Right lobe of liver (tissue), 6 donors: ENCODE measurements around the gene ITGA8. TPM values are rescaled to one million over a fixed set of nuclear protein-coding genes. Genes with fewer than 3 reads are reported as not detected.

ENCODE experiments used
- ATAC-seq, 4 donors: fragments of 200-7000 bp; cut with Tn5 transposase; one replicate each; pipeline ENCODE4 v1.9.1; 2020; ENCODE audit warnings: mild to moderate bottlenecking in 4 of 4, moderate library complexity in 4 of 4
- DNase-seq, 3 donors: peaks; one replicate each; pipeline ENCODE4 v3.0.0-alpha.2; 2020
- H3K27ac ChIP-seq, 3 donors: fragments of 200-600 bp; one replicate each; pipeline ENCODE4 v1.8.0; 2022
- H3K27me3 ChIP-seq, 2 donors: fragments of 200-600 bp; one replicate each; pipeline ENCODE4 v1.8.0; 2022
- H3K36me3 ChIP-seq, 4 donors: fragments of 200-600 bp; sonication (generic) in 1 of 4; one replicate each; pipeline versions ENCODE4 v1.5.1 to v1.8.0; 2017 to 2022; ENCODE audit warnings: control low read depth in 1 of 4
- H3K4me1 ChIP-seq, 4 donors: fragments of 200-600 bp; sonication (generic) in 1 of 4; one replicate each; pipeline versions ENCODE4 v1.5.1 to v1.8.0; 2017 to 2022; ENCODE audit warnings: control low read depth in 1 of 4
- H3K4me3 ChIP-seq, 3 donors: fragments of 200-600 bp; one replicate each; pipeline ENCODE4 v1.8.0; 2022
- H3K9me3 ChIP-seq, 4 donors: fragments of 200-600 bp; sonication (generic) in 1 of 4; one replicate each; pipeline versions ENCODE4 v1.5.1 to v1.8.0; 2017 to 2022; ENCODE audit warnings: control low read depth in 1 of 4
- CTCF ChIP-seq, 4 donors: fragments of 200-600 bp in 3 of 4; fragments of 450-650 bp in 1 of 4; IDR thresholded peaks; one replicate each; pipeline versions ENCODE4 v1.5.1 to v1.8.0; 2016 to 2022; ENCODE audit warnings: antibody characterized with exemption in 4 of 4, mild to moderate bottlenecking in 2 of 4
- POLR2A ChIP-seq: fragments of 450-650 bp; IDR thresholded peaks from one replicate; pipeline ENCODE4 v1.6.1; 2017; ENCODE audit warnings: antibody characterized with exemption, mild to moderate bottlenecking
- WGBS: methylation state at CpG from one replicate; pipeline ENCODE4 v1.1.6; 2018; ENCODE audit warnings: low coverage, low lambda C conversion rate; ENCODE audit not compliant: insufficient coverage; ENCODE audit errors: missing lambda C conversion rate; 5-methylcytosine and 5-hydroxymethylcytosine counted together
- intact Hi-C, 2 donors: fragments of 100-400 bp; cut with DNase I; formaldehyde crosslinking; loops; one replicate each; pipeline versions ENCODE4 v1.11.2 to v1.14.1; 2022
- total RNA-seq, 6 experiments: library from RNA; depleted of rRNA in 2 of 6; stranded (reverse); fragments of >200 nt in 2 of 6; fragmentation: NEBNext Ultra II Directional in 3 of 6; extraction: Animal tissue kit (Norgen Biotek cat#: 25700) in 3 of 6; gene quantifications; one replicate each; pipeline versions ENCODE4 v1.1.0 to v1.2.4, GENCODE V29; 2016 to 2023
- donor health status: DM: no; HTN: yes; CAD: no.
- donor health status: DM: no; HTN: no; CAD: no.
- donor health status: DM: no; HTN: no; CAD: no.
- donor health status: DM: no; HTN: yes; CAD: no.
- donor health status: DM: no; HTN: yes; CAD: no.

ITGA8 gene
- total RNA-seq, 6 experiments from 2014 or later, result 0.18 to 0.80 (median 0.36) TPM

- no peaks in the 10 kb centered on the region for H3K36me3 ChIP-seq
- H3K27ac ChIP-seq, result no peak overlapping the region
- no peaks in the 10 kb centered on the region for H3K4me1 ChIP-seq
- H3K4me3 ChIP-seq, result no peak overlapping the region
- ATAC-seq (no peak), DNase-seq (no peak)
- no peaks in the 10 kb centered on the region for H3K9me3 ChIP-seq
- intact Hi-C loops, result loop anchor here in 1 of 2 donors (10.0 kb wide), 1 partner anchor 295 kb away; no protein-coding TSS in a partner anchor
- H3K27me3 ChIP-seq, result no peaks in the 10 kb centered on the region
- WGBS, result 58% methylated on average over 6 of the region's 7 CpGs
- TF ChIP-seq POLR2A, result no peak
- TF ChIP-seq CTCF (IDR thresholded peaks at IDR 0.05), result no peak
These were observed 10.2 kb upstream of the ITGA8 start for GRCh38 chr10:15729890-15730289.

DNA sequence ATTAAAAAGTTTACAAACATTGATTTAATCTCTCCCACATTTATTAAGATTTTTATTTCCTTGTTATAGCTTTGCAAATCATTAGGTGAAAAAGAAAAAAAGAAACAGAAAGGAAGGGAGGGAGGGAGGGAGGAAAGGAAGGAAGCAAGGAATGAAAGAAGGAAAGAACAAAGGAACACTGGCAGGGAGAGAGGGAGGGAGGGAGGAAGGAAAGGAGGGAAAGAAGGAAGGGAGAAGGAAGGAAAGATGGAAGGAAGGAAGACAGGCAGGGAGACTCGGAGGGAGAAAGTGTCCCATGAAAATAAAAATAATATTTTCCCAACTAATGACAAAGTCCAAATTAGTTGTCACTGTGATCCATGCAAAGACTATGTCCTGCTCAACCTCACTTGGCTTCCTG, 6.3 kb upstream of the ITGA8 start:
- ATAC-seq (no peak), DNase-seq (no peak)
- Histone ChIP-seq H3K27ac (no peak overlapping the region), H3K27me3 (no peaks in the 10 kb centered on the region), H3K36me3 (no peaks in the 10 kb centered on the region), H3K4me1 (no peaks in the 10 kb centered on the region), H3K4me3 (no peak overlapping the region), H3K9me3 (no peaks in the 10 kb centered on the region)
- intact Hi-C loops, result loop anchor here in 1 of 2 donors (10.0 kb wide), 1 partner anchor 291 kb away; no protein-coding TSS in a partner anchor
- TF ChIP-seq CTCF (IDR thresholded peaks at IDR 0.05), result no peak
- no peak for TF ChIP-seq POLR2A
- 44% methylated on average over 1 of the region's 1 CpG for WGBS

DNA sequence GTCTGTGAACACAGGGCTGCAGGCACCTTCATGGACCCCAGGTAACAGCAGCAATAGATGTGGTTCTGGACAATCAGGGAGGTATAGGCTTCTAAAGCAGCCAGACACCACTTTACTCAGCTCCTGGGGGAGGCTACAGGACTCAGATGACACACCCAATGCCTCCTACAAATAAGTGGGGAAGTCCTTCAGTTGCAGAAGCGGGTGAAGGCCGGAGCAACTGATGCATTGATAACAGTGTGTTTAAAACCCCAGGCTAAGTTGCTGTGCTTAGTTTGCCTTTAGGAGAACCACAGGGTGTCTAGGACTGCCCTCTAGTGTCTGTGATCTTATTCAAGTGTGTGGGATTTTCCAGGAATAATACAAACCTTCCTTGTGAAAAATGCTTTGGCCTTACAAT, 5.9 kb upstream of the ITGA8 start:
- no peaks in the 10 kb centered on the region for H3K9me3 ChIP-seq
- peak; percentile 39 to 58 (median 49) for TF ChIP-seq CTCF (IDR thresholded peaks at IDR 0.05)
- TF ChIP-seq POLR2A, result no peak
- no peaks in the 10 kb centered on the region for H3K36me3 ChIP-seq
- no peaks in the 10 kb centered on the region for H3K27me3 ChIP-seq
- H3K4me3 ChIP-seq, result no peak overlapping the region
- DNase-seq, result no peak
- intact Hi-C loops, result loop anchor here in 1 of 2 donors (10.0 kb wide), 1 partner anchor 291 kb away; no protein-coding TSS in a partner anchor
- peak; percentile 65 to 80 (median 74) for ATAC-seq
- no peak overlapping the region for H3K27ac ChIP-seq
- 15% methylated on average over 2 of the region's 2 CpGs for WGBS
- H3K4me1 ChIP-seq, result no peaks in the 10 kb centered on the region

- no peak for ATAC-seq
- 51% methylated on average over 2 of the region's 2 CpGs for WGBS
- Histone ChIP-seq H3K4me1 (no peaks in the 10 kb centered on the region), H3K9me3 (no peaks in the 10 kb centered on the region), H3K27me3 (no peaks in the 10 kb centered on the region), H3K27ac (no peak overlapping the region), H3K4me3 (no peak overlapping the region), H3K36me3 (no peaks in the 10 kb centered on the region)
- TF ChIP-seq POLR2A, result no peak
- TF ChIP-seq CTCF (IDR thresholded peaks at IDR 0.05), result no peak
- no peak for DNase-seq
- intact Hi-C loops, result loop anchor here (5.0 to 10.0 kb wide), 2 partner anchors 290 to 292 kb away; no protein-coding TSS in a partner anchor
These were observed 5.0 kb upstream of the ITGA8 start for GRCh38 chr10:15724683-15725082.

DNA sequence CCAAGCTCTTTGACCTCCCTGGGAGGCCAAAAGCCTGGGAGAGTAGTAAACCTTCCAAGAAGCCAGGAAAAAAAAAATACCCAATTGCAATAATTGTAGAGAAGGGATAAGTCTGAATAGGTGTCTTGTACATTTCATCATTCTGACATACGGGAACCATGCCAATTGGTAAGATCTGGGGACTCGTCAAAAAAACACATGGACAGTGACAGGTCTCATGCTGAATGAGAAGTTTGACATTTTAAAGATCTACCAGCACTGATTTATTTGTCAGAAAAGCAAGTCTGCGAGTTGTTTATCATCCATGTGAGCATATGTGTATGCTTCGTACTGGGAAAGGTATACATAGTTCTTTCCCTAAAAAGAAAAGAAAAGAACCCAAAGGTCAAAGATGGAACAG, 4.1 kb upstream of the ITGA8 start:
- 51% methylated on average over 4 of the region's 4 CpGs for WGBS
- Histone ChIP-seq H3K9me3 (no peaks in the 10 kb centered on the region), H3K4me1 (no peaks in the 10 kb centered on the region), H3K4me3 (no peak overlapping the region), H3K36me3 (no peaks in the 10 kb centered on the region), H3K27ac (no peak overlapping the region), H3K27me3 (no peaks in the 10 kb centered on the region)
- intact Hi-C loops, result loop anchor here (5.0 to 10.0 kb wide), 2 partner anchors 289 to 292 kb away; no protein-coding TSS in a partner anchor
- no peak for DNase-seq
- TF ChIP-seq POLR2A (no peak), CTCF (IDR thresholded peaks at IDR 0.05) (no peak)
- ATAC-seq, result no peak
